ENCODE data around the gene FKBP6. TPM values are rescaled to one million over a fixed set of nuclear protein-coding genes. Genes with fewer than 3 reads are reported as not detected.

The FKBP6 gene
- total and polyA plus RNA-seq, 2 of the 13 experiments (the other 11 are each of a cell fraction or from before 2014, with no cell fraction given) = 0.07 to 0.20 TPM

GRCh38 chr7:73324081-73324845 lies 3.7 kb upstream of the FKBP6 start (continued):
- TF ChIP-seq MEIS1 (CRISPR knock-in tag; IDR thresholded peaks at IDR 0.05; ENCODE audit: borderline replicate concordance) = 0 out of 2 replicates have a peak, but pooled peaks have one; percentile 40
- TF ChIP-seq PITX1 (CRISPR knock-in tag; IDR thresholded peaks at IDR 0.05) = peak; percentile 23; the same call in 1 of the 2 replicates
- peak; percentile 61; the same call in 1 of the 2 replicates for TF ChIP-seq MXD1 (CRISPR knock-in tag; IDR thresholded peaks at IDR 0.05)
- peak; percentile 48 for TF ChIP-seq ZNF407 (CRISPR knock-in tag; IDR thresholded peaks at IDR 0.05; ENCODE audit: not compliant biosample characterization)
- TF ChIP-seq DMAP1 (CRISPR knock-in tag; IDR thresholded peaks at IDR 0.05) = peak; percentile 26; the same call in 1 of the 2 replicates
- 0 out of 2 replicates have a peak, but pooled peaks have one; percentile 22 for TF ChIP-seq HIVEP1 (CRISPR knock-in tag; IDR thresholded peaks at IDR 0.05)
- peak; percentile 68; the same call in 1 of the 2 replicates for TF ChIP-seq ZNF770 (CRISPR knock-in tag; IDR thresholded peaks at IDR 0.05)
- TF ChIP-seq SMAD1 (CRISPR knock-in tag; IDR thresholded peaks at IDR 0.05; ENCODE audit: borderline replicate concordance, low read depth) = 0 out of 2 replicates have a peak, but pooled peaks have one; percentile 52
- TF ChIP-seq ZNF160 (CRISPR knock-in tag; IDR thresholded peaks at IDR 0.05) = peak; percentile 63; the same call in 1 of the 2 replicates
- 0 out of 2 replicates have a peak, but pooled peaks have one; percentile 18 for TF ChIP-seq ARID5B (CRISPR knock-in tag; IDR thresholded peaks at IDR 0.05)

Measured in HepG2 (cell line).